GM13976 (cell line): ENCODE results near the gene MTCL3.

ENCODE experiments used
- DNase-seq: peaks from one replicate; pipeline ENCODE4 v3.0.0; 2012; ENCODE audit warnings: low spot score
- CTCF ChIP-seq: IDR thresholded peaks from 2 replicates; pipeline ENCODE4 v1.5.1; 2012; ENCODE audit warnings: borderline replicate concordance, mild to moderate bottlenecking; ENCODE audit not compliant: insufficient read depth; ENCODE audit errors: extremely low read depth, missing control alignments, control extremely low read depth
- in situ Hi-C: fragments of 300-500 bp; cut with MboI; formaldehyde crosslinking; loops from one replicate; pipeline ENCODE4 v1.12.0; 2022; ENCODE audit warnings: low sequenced_read_pairs, mixed read lengths, inconsistent platforms; ENCODE audit not compliant: unreplicated experiment

MTCL3 gene

GRCh38 chr6:127533736-127534135 is 14.6 kb upstream of the MTCL3 start:
- TF ChIP-seq CTCF: no peak
- DNase-seq: no peak
- in situ Hi-C loops: loop anchor here (25.0 kb wide), 1 partner anchor 221 kb away; no protein-coding TSS in a partner anchor

GRCh38 chr6:127533011-127533410 is 13.9 kb upstream of the MTCL3 start:
- DNase-seq: no peak
- no peak for TF ChIP-seq CTCF
- in situ Hi-C loops: loop anchor here (25.0 kb wide), 1 partner anchor 221 kb away; no protein-coding TSS in a partner anchor

- no peak for DNase-seq
- no peak for TF ChIP-seq CTCF
Observed at GRCh38 chr6:127522714-127523113, 3.6 kb upstream of the MTCL3 start.

GRCh38 chr6:127520066-127520465 is 931 bp upstream of the MTCL3 start:
- no peak for DNase-seq
- TF ChIP-seq CTCF: no peak
- in situ Hi-C loops: no loop called here

More at GRCh38 chr6:127522714-127523113, 3.6 kb upstream of the MTCL3 start:
- in situ Hi-C loops: no loop called here

- TF ChIP-seq CTCF: no peak
- DNase-seq: no peak
- in situ Hi-C loops: no loop called here
Observed at GRCh38 chr6:127519469-127519785, 292 bp upstream of the MTCL3 start.

GRCh38 chr6:127518191-127518709 is 885 bp downstream of the MTCL3 start:
- DNase-seq: no peak
- in situ Hi-C loops: no loop called here

More at GRCh38 chr6:127518191-127518709, 885 bp downstream of the MTCL3 start:
- no peak for TF ChIP-seq CTCF
